Central memory CD8-positive, alpha-beta T cell (primary cell): ENCODE measurements around the gene YWHAH.

Experiments
- ATAC-seq: fragments of 150-1000 bp; cut with Tn5 transposase; replicated peaks from 2 replicates; pipeline ENCODE4 v1.10.0; 2022; ENCODE audit warnings: mild to moderate bottlenecking, moderate FRiP score, moderate number of reproducible peaks; ENCODE audit not compliant: poor library complexity, severe bottlenecking; ENCODE audit errors: extremely low read depth
- DNase-seq, 2 donors: peaks; one replicate each; pipeline ENCODE4 v3.0.0; 2021; ENCODE audit warnings: low spot score in 2 of 2
- H3K27ac Mint-ChIP-seq: one replicate; pipeline ENCODE4 v1.8.0; 2022; ENCODE audit warnings: low read depth, mild to moderate bottlenecking, moderate library complexity, mixed read lengths
- H3K27me3 Mint-ChIP-seq: one replicate; pipeline ENCODE4 v1.8.0; 2022; ENCODE audit warnings: mixed read lengths
- H3K36me3 Mint-ChIP-seq: one replicate; pipeline ENCODE4 v1.8.0; 2022; ENCODE audit warnings: mild to moderate bottlenecking, moderate library complexity, mixed read lengths; ENCODE audit not compliant: insufficient read depth
- H3K4me1 Mint-ChIP-seq: one replicate; pipeline ENCODE4 v1.8.0; 2022; ENCODE audit warnings: mixed read lengths
- H3K4me3 Mint-ChIP-seq: one replicate; pipeline ENCODE4 v1.8.0; 2022; ENCODE audit warnings: mild to moderate bottlenecking, moderate library complexity, mixed read lengths
- H3K9me3 Mint-ChIP-seq: one replicate; pipeline ENCODE4 v1.8.0; 2022; ENCODE audit warnings: mixed read lengths

YWHAH gene

DNA sequence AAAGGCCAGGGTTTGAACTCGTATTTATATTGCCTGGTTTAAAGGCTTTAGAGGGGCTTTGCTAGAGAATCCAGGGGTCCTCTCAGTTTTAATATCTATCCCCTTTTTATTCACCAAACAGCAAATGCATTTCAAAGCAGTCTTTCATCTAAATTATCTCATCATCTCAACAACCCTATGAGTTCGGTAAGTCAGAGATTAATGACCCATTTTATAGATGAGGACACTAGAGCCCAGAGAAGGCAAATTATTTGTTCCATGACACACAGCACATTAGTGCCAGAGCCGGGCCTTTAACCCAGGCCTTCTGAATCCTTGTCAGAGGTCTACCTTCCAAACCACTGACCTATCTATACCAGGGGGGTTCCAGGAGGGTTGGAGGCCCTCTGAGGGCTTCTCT, 16.8 kb upstream of the YWHAH start:
- H3K36me3 Mint-ChIP-seq, result peaks cover 1% of the 10 kb centered on the region
- no peak overlapping the region for H3K4me3 Mint-ChIP-seq
- no peaks in the 10 kb centered on the region for H3K4me1 Mint-ChIP-seq
- H3K27ac Mint-ChIP-seq, result no peak overlapping the region
- no peak for ATAC-seq
- no peaks in the 10 kb centered on the region for H3K9me3 Mint-ChIP-seq
- no peak for DNase-seq
- H3K27me3 Mint-ChIP-seq, result peaks cover 9% of the 10 kb centered on the region

DNA sequence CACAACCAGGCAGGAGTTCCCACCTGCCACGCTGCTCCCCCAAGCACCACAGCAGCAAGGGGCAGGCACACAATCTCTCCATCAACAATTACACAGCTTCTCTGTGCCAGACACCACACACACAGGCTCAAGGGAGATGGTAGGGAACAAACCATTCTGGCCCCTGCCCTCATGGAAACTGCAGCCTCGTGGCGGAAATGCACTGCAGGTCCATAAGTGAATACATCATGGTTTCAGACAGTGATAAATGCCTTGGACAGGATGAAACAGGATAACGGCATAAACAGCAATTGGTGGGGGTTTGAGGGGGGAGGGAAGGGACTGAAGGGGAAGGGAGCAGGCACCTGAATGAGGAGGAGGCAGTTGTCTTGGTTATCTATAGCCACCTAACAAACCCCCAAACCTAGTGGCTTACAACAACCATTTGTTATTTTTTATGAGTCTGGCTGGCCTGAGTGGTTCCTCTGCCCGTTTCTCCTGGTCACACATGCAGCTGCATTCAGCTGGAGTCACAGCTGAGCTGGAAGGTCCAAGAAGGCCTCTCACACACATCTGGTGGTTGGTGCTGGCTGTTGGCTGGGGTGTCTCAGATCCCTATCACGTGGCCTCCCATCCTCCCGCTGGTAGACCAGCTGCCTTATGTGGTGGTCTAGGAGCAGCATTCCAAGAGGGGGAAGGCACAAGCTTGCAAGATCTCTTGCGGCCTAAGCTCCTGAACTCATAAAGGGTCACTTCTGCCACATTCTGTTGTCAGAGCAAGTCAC, 15.0 kb upstream of the YWHAH start:
- H3K27ac Mint-ChIP-seq, result no peak overlapping the region
- no peak for ATAC-seq
- no peaks in the 10 kb centered on the region for H3K4me1 Mint-ChIP-seq
- no peaks in the 10 kb centered on the region for H3K9me3 Mint-ChIP-seq
- no peak for DNase-seq
- H3K36me3 Mint-ChIP-seq, result peaks cover 1% of the 10 kb centered on the region
- no peak overlapping the region for H3K4me3 Mint-ChIP-seq
- peaks cover 22% of the 10 kb centered on the region for H3K27me3 Mint-ChIP-seq

DNA sequence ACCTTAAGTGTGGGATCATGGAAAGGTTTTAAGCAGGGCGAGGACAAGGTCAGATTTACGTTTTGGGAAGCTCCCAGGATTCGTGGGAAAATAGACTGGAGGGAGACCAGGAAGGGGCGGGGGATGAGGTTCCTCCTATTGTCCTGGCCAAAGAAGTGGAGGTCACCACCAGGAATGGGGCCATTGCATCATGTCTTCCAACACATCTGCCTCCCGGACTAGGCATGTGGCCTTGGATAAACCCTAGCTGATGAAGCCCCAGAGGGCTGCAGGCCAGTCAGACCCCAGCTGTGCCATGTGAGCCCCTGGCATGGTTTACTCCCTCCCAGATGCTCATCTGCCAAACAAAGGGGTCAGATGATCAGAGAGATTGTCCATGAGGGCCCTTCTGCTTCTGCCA, 11.5 kb upstream of the YWHAH start:
- DNase-seq, result no peak
- Mint-ChIP-seq H3K36me3 (no peaks in the 10 kb centered on the region), H3K4me3 (no peak overlapping the region), H3K27ac (no peak overlapping the region), H3K4me1 (no peaks in the 10 kb centered on the region), H3K27me3 (peaks cover 16% of the 10 kb centered on the region), H3K9me3 (no peaks in the 10 kb centered on the region)
- no peak for ATAC-seq

DNA sequence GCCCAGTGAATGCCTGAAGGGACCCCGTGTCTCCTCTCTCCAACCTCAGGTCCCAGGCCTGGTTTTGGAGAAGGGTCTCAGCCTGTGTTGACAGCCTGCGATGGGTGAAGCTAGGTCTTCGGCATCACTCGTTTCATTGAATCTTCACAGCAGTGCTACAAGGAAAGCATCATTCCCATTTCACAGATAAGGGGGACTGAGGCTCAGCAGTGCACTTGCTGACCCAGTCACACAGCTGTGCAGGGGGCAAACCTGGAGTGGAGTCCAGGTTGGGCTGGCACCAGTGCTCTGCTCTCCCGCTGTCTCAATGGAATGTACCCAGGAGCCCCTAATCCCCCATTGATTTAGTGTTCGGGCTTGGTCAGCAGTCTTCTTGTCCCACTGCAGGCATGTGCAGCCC, 10.9 kb upstream of the YWHAH start:
- Mint-ChIP-seq H3K4me3 (no peak overlapping the region), H3K27me3 (peaks cover 16% of the 10 kb centered on the region), H3K4me1 (no peaks in the 10 kb centered on the region), H3K9me3 (no peaks in the 10 kb centered on the region), H3K27ac (no peak overlapping the region), H3K36me3 (no peaks in the 10 kb centered on the region)
- ATAC-seq (no peak), DNase-seq (no peak)

DNA sequence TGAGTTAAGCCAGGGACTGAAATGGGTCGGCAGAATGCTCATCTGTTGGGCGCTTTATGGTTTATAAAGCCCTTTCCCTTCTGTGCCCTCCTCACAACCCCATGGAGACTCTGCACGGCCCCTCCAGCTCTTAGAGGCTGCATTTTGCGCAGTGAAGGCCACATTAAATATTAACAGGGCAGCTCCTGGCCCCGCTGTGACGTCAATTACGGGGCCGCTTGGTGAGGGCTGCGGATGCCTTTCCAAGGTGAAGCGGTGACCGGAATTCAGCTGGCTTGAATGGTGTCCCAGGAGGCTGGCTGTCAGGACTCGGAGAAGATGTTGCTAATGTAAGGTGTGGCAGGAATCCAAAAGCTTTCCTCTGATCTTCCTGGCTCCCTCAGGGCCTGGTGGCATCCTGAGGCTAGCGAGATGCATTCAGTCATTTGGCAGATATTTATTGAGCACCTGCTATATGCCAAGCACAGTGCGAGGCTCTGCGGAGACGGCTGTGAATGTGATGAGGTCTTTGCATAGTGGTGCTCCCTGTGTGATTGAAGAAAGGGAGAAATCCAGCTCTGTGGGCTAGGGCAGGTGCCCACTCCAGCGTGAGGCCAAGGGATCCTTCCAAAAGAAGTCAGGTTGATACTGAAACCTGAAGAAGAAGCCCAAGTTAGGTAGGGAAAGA, 10.4 kb upstream of the YWHAH start:
- H3K4me3 Mint-ChIP-seq, result no peak overlapping the region
- ATAC-seq, result no peak
- no peaks in the 10 kb centered on the region for H3K36me3 Mint-ChIP-seq
- peaks cover 16% of the 10 kb centered on the region for H3K27me3 Mint-ChIP-seq
- no peak for DNase-seq
- H3K4me1 Mint-ChIP-seq, result no peaks in the 10 kb centered on the region
- H3K9me3 Mint-ChIP-seq, result no peaks in the 10 kb centered on the region
- H3K27ac Mint-ChIP-seq, result no peak overlapping the region

DNA sequence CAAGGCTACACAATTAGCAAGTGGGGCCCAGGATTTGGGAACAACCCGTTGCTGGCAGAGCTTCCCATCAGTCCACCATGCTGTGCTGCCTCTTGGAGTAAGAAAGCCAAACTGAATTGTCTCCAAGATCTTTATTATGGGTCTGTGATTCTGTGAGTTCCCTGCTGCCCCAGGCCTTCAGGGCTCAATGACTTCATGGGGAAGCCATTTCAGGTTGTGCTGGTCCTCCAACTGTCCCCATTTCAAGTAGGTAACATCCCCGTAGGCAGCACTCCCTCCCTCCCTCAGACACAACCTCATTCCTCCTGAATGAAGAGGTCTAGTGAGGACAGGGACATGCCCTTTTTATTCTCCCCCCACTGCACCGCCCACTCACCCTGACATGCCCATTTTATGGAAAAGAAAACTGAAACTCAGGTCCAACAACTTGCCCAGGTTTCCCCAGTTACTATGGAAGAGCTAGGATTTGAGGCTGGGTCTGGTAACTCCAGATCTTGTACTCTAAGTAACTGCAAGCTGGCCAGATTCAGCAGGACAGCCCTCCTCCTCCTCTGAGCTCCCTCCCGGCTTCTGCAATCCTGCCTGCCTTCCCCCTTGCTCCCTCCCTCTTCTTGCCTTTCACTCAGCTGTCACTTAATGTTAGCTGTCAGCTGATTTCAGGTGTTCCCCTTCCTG, 8.2 kb upstream of the YWHAH start:
- Mint-ChIP-seq H3K4me3 (no peak overlapping the region), H3K9me3 (no peaks in the 10 kb centered on the region), H3K36me3 (no peaks in the 10 kb centered on the region), H3K27me3 (peaks cover 16% of the 10 kb centered on the region), H3K4me1 (no peaks in the 10 kb centered on the region), H3K27ac (no peak overlapping the region)
- ATAC-seq, result no peak
- no peak for DNase-seq

DNA sequence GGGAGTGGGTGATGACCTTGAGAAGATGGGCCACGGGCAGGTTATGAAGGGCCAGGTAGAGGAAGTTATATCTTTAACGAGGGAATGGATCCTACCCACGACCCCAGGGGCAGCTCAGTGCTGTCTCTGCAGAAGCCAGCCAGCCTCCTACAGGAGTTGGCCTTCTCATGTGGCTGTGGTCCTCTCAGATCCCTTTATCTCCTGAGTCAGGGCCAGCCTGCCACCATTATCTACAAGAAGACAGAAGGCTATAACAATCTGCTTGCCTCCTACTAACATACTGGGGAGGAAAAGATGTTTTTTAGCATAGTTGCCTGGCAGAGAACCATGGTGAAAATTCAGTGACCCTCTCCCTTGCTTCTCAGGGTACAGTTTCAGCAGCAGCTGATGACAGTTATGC, 7.0 kb upstream of the YWHAH start:
- H3K27me3 Mint-ChIP-seq, result peaks cover 16% of the 10 kb centered on the region
- no peak for DNase-seq
- H3K4me3 Mint-ChIP-seq, result no peak overlapping the region
- H3K9me3 Mint-ChIP-seq, result no peaks in the 10 kb centered on the region
- ATAC-seq, result no peak
- no peaks in the 10 kb centered on the region for H3K36me3 Mint-ChIP-seq
- H3K4me1 Mint-ChIP-seq, result no peaks in the 10 kb centered on the region
- no peak overlapping the region for H3K27ac Mint-ChIP-seq

DNA sequence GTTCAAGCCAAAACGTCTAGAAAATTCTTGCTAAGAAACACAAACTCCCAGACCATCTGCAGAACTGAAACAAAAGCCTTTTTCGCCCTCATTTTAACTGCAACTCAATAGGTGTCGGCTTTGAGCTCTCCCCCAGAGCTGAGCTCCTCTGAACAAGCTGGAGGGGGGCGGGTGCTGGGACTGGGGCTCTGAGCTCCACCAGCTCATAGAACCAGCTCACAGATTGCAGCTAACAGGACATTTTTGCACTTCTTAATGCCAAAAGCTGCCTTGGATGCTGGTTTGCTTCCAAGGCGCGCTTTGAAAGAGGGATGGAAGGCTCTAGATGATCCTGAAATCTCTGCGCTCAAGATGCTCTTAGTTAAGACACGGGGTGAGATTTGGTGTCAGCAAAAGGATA, 6.0 kb upstream of the YWHAH start:
- H3K9me3 Mint-ChIP-seq, result no peaks in the 10 kb centered on the region
- DNase-seq (no peak), ATAC-seq (no peak)
- no peak overlapping the region for H3K4me3 Mint-ChIP-seq
- no peaks in the 10 kb centered on the region for H3K4me1 Mint-ChIP-seq
- no peak overlapping the region for H3K27ac Mint-ChIP-seq
- H3K36me3 Mint-ChIP-seq, result no peaks in the 10 kb centered on the region
- H3K27me3 Mint-ChIP-seq, result peaks cover 13% of the 10 kb centered on the region

DNA sequence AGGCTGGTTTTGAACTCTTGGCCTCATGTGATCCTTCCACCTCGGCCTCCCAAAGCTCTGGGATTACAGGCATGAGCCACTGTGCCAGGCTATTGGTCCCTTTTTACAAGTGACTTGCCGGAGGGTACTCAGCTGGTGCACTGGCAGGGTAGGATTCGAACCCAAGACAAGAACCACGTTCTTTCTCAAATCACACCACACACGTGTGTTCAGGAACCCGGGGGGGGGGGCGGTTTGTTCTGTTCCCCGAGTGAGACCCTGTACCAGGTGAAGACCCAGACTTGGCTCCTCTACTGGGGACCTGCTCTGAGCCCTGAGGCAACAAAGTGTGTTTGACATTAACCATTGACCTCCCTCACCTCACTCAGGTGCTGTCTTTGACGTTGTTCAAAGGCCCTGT, 3.8 kb upstream of the YWHAH start:
- H3K4me3 Mint-ChIP-seq, result no peak overlapping the region
- peaks cover 4% of the 10 kb centered on the region for H3K36me3 Mint-ChIP-seq
- no peaks in the 10 kb centered on the region for H3K4me1 Mint-ChIP-seq
- no peak overlapping the region for H3K27ac Mint-ChIP-seq
- H3K9me3 Mint-ChIP-seq, result no peaks in the 10 kb centered on the region
- ATAC-seq (no peak), DNase-seq (no peak)
- no peaks in the 10 kb centered on the region for H3K27me3 Mint-ChIP-seq

DNA sequence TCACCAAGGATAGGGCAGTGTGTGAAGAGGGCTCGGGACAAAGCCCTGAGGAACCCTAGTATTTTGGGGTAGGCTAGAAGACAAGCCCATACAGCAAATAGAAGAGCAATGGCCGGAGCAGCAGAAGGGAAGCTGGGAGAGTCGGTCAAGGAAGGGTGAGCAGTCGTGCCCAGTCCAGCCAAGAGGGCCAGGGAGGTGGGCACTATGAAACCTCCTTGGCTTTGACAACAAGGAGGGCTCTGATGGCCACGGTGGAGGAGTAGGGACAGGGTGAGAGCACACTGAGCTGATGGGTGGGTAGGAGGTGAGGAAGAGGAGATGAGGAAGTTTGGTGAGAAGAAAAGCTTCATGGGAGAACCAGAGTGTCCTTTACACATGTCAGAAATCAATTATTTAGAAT, 2.2 kb upstream of the YWHAH start:
- Mint-ChIP-seq H3K4me1 (peaks cover 2% of the 10 kb centered on the region), H3K27ac (peak overlapping the region; percentile 44), H3K9me3 (no peaks in the 10 kb centered on the region), H3K27me3 (no peaks in the 10 kb centered on the region), H3K4me3 (no peak overlapping the region), H3K36me3 (peaks cover 4% of the 10 kb centered on the region)
- DNase-seq (no peak), ATAC-seq (no peak)

DNA sequence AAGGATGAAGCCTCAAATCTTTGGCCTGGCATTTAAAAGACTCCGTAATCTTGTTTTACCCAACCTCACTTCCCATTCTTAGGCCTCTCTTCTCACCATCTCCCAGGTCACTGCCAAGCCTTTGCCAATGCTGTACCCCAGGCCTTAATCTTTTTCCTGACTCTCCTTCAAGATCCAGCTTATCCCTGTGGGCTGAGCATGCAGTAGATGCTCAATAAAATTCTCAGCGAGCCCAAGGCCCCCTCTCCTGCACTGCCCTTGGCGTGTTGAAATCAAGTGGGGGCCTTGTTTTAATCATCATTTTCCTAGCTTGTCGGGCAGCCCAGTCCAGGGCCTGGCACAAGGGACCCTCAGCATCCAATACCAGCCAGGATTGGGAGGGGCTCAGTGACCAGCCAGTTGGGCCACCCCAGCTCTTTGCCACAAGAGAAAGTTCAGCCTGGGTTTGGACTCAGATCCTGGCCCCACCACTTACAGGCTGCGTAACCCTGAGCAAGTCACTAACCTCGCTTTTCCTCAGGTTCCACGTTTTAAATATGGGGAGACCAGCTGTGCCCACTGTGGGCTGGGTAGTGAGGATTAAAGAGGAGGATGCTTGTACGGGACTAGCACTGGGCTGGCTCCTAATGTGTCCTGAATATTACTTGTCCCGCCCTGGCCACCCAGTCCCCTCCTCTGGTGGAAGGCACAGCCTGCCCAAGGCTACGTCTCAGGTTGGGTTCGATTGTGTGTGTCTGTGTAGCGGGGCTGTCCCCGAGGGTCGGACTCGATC, 943 bp upstream of the YWHAH start:
- no peak for ATAC-seq
- Mint-ChIP-seq H3K4me1 (peaks cover 7% of the 10 kb centered on the region), H3K36me3 (peaks cover 5% of the 10 kb centered on the region), H3K9me3 (no peaks in the 10 kb centered on the region), H3K4me3 (no peak overlapping the region), H3K27ac (peak overlapping the region; percentile 82), H3K27me3 (no peaks in the 10 kb centered on the region)
- DNase-seq, result no peak

DNA sequence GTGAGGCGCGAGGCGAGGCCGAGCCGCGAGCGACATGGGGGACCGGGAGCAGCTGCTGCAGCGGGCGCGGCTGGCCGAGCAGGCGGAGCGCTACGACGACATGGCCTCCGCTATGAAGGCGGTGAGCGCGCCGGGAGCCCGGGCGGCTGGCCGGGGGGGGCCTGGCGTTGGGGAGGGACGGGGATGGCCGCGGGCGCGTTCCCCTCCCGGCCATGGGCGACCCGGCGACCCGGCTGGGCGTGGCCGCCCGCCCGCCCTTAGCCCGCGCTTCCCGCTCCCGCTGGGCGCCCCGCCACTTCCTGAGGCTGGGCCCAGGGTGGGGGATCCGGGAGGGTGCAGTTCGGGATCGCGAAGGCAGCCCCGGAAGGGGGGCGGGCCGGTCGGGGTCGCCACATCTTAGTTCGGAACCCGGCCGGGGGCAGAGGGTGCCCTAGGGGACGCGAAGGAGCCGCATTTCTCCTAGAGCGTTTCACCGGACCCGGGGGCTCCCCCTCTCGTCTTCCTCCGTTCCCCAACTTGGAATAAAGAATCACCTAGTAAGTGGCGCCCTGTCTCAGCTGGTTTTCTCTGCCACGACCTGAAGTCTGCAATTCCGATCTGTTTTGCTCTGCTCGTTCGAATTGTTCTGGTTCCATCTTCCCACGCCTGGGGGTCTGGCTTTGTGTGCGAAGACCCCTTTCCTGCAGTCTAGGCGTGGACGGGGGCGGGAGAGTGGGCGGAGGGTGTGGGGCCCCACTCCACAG, 536 bp downstream of the YWHAH start:
- H3K4me1 Mint-ChIP-seq, result peaks cover 7% of the 10 kb centered on the region
- DNase-seq, result peak in 1 of 2 donors; percentile 13
- H3K36me3 Mint-ChIP-seq, result peaks cover 8% of the 10 kb centered on the region
- peak; percentile 38 for ATAC-seq
- H3K27ac Mint-ChIP-seq, result no peak overlapping the region
- H3K27me3 Mint-ChIP-seq, result no peaks in the 10 kb centered on the region
- no peaks in the 10 kb centered on the region for H3K9me3 Mint-ChIP-seq
- H3K4me3 Mint-ChIP-seq, result no peak overlapping the region
